GM12872 (cell line): Measurements from ENCODE around the gene SRPK2.

ENCODE experiments used
- CTCF ChIP-seq: IDR thresholded peaks from 3 replicates; pipeline ENCODE4 v1.5.1; 2011; ENCODE audit warnings: low read depth, mild to moderate bottlenecking, low read length, moderate library complexity; ENCODE audit not compliant: insufficient read depth

SRPK2 gene

GRCh38 chr7:105101864-105102263, 286.9 kb downstream of the SRPK2 start:
- no peak for TF ChIP-seq CTCF

GRCh38 chr7:105098863-105099515, 289.7 kb downstream of the SRPK2 start:
- no peak for TF ChIP-seq CTCF

- no peak for TF ChIP-seq CTCF
Measured at GRCh38 chr7:105097619-105098018, 291.1 kb downstream of the SRPK2 start.

- no peak for TF ChIP-seq CTCF
Measured at GRCh38 chr7:105096306-105096705, 292.4 kb downstream of the SRPK2 start.

GRCh38 chr7:105094966-105095365, 293.8 kb downstream of the SRPK2 start:
- TF ChIP-seq CTCF: no peak

- no peak for TF ChIP-seq CTCF
Measured at GRCh38 chr7:105088456-105088855, 300.3 kb downstream of the SRPK2 start.

- TF ChIP-seq CTCF: no peak
Measured at GRCh38 chr7:105087981-105088380, 300.7 kb downstream of the SRPK2 start.

GRCh38 chr7:105086850-105087249, 301.9 kb downstream of the SRPK2 start:
- TF ChIP-seq CTCF: no peak
